WTC11 (cell line): ENCODE data around the gene AZU1.

Experiments
- STAT6 ChIP-seq: sonication (generic); formaldehyde crosslinking; conservative IDR thresholded peaks from 2 replicates; pipeline ENCODE4 v1.8.1; 2023; ENCODE audit warnings: mild to moderate bottlenecking, low read depth, missing genetic modification reagents, moderate library complexity
- TCF7 ChIP-seq: sonication (generic); formaldehyde crosslinking; IDR thresholded peaks from 2 replicates; pipeline ENCODE4 v1.8.0; 2022; ENCODE audit warnings: mild to moderate bottlenecking, low read depth, missing genetic modification reagents, moderate library complexity
- ZBTB21 ChIP-seq: sonication (generic); formaldehyde crosslinking; IDR thresholded peaks from 2 replicates; pipeline ENCODE4 v1.8.1; 2023; ENCODE audit warnings: mild to moderate bottlenecking, missing genetic modification reagents, borderline replicate concordance
- TF ChIP-seq, protein P1 (sequence below): sonication (generic); formaldehyde crosslinking; conservative IDR thresholded peaks from 2 replicates; pipeline ENCODE4 v1.8.1; 2022; ENCODE audit warnings: mild to moderate bottlenecking, missing genetic modification reagents
- TF ChIP-seq, protein P2 (sequence below): sonication (generic); formaldehyde crosslinking; IDR thresholded peaks from 2 replicates; pipeline ENCODE4 v1.8.1; 2023; ENCODE audit warnings: mild to moderate bottlenecking, missing genetic modification reagents
- TF ChIP-seq, protein P3 (sequence below): fragments of 200-600 bp; IDR thresholded peaks from 2 replicates; pipeline ENCODE4 v1.8.0; 2022; ENCODE audit warnings: antibody characterized with exemption

DNA sequence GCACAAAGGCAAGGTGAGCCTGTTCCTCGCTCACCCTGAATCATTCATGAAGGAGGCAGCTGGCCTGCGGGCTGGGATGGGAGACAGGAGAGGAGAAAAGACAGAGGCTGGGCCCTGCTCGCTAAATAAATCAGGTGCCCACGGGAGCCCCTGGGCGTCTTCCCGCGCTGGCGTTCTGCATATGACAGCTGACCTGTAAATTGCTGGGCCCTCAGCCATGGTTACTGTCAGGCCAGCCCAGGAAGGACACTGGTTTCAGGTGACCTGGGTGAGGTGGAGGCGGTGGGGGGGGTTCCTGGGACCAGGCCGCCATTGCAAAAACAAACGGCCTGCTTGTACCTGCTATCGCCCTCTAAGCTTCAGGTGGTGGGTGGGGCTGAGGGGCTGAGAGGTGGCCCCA is 33.8 kb upstream of the AZU1 start:
- TF ChIP-seq STAT6 (CRISPR knock-in tag) (no peak), ZBTB21 (no peak), TCF7 (CRISPR knock-in tag) (no peak)
- TF ChIP-seq, protein P1, sequence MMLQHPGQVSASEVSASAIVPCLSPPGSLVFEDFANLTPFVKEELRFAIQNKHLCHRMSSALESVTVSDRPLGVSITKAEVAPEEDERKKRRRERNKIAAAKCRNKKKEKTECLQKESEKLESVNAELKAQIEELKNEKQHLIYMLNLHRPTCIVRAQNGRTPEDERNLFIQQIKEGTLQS, result no peak
- TF ChIP-seq, protein P2, sequence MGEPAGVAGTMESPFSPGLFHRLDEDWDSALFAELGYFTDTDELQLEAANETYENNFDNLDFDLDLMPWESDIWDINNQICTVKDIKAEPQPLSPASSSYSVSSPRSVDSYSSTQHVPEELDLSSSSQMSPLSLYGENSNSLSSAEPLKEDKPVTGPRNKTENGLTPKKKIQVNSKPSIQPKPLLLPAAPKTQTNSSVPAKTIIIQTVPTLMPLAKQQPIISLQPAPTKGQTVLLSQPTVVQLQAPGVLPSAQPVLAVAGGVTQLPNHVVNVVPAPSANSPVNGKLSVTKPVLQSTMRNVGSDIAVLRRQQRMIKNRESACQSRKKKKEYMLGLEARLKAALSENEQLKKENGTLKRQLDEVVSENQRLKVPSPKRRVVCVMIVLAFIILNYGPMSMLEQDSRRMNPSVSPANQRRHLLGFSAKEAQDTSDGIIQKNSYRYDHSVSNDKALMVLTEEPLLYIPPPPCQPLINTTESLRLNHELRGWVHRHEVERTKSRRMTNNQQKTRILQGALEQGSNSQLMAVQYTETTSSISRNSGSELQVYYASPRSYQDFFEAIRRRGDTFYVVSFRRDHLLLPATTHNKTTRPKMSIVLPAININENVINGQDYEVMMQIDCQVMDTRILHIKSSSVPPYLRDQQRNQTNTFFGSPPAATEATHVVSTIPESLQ (CRISPR knock-in tag), result no peak
- TF ChIP-seq, protein P3, sequence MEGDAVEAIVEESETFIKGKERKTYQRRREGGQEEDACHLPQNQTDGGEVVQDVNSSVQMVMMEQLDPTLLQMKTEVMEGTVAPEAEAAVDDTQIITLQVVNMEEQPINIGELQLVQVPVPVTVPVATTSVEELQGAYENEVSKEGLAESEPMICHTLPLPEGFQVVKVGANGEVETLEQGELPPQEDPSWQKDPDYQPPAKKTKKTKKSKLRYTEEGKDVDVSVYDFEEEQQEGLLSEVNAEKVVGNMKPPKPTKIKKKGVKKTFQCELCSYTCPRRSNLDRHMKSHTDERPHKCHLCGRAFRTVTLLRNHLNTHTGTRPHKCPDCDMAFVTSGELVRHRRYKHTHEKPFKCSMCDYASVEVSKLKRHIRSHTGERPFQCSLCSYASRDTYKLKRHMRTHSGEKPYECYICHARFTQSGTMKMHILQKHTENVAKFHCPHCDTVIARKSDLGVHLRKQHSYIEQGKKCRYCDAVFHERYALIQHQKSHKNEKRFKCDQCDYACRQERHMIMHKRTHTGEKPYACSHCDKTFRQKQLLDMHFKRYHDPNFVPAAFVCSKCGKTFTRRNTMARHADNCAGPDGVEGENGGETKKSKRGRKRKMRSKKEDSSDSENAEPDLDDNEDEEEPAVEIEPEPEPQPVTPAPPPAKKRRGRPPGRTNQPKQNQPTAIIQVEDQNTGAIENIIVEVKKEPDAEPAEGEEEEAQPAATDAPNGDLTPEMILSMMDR, result no peak
